Activated CD8-positive, alpha-beta memory T cell treated with anti-CD3 and anti-CD28 coated beads, Interleukin-2, amount 50 U/mL, for 24 hours (primary cell): ENCODE results near the gene TSPAN32.
"Not testable (repeated sequence)": the region's sequence is repeated elsewhere in the genome, so short reads cannot be mapped to it uniquely, and the experiment has no call there.

Source experiments
- DNase-seq: peaks from one replicate; pipeline ENCODE4 v3.0.0-alpha.2; 2020; ENCODE audit errors: extremely low read depth

The TSPAN32 gene

DNA sequence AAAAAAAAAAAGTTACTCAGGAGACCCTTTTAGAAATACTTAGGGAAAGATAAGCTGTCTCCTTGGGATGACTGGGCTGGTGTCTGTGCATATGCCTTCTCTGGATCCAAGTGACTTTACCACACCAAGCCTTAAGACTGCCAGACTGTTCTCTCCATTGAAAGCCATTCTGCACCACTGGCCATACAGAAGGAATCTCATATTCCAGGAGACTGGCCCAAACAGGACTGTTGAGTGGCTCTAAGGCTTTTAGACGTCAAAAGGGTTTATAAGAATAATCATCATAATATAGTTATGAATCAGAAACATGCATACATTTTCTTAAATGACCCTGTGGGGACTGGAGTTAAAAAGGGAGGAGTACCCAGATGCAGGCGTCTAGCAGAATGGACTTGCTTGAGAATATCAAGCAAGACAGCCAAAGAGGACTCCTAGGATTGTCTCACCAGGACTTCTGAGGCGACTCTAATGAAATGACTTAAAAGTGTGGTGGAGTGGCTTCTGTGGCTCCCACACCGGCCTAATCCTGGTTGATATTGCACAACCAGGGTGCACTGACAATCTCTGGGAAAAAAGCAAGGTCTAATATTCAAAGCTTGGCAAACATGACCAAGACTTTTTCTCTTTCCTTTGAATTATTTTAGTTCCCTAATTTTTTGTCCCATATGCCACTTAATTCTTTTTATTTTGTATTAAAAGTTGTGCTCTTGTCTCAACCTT, 31.8 kb downstream of the TSPAN32 start:
- DNase-seq = not testable (repeated sequence)

DNA sequence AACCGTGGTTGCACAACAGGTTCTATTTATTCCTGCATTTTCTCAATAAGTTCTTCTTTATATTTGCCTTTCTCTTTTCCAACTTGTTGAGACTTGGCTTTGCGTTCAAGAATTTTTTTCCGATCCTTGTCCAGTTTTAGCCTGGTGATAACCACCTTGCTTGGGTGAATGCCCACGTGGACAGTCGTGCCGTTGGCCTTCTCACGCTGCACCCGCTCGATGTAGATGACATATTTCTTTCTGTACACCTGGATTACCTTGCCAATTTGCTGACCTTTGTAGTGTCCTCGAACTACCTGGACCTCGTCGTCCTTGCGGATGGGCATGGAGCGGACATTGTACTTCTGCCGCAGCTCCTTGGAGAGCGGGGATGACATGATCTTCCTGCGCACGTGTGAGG, 33.5 kb downstream of the TSPAN32 start:
- DNase-seq = not testable (repeated sequence)

DNA sequence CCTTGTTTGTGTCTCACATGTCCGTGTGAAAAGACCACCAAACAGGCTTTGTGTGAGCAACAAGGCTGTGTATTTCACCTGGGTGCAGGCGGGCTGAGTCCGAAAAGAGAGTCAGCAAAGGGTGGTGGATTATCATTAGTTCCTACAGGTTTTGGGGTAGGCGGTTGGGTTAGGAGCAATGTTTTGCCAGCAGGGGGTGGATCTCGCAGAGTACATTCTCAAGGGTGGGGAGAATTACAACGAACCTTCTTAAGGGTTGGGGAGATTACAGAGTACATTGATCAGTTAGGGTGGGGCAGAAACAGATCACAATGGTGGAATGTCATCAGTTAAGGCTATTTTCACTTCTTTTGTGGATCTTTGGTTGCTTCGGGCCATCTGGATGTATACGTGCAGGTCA, 36.9 kb downstream of the TSPAN32 start:
- not testable (repeated sequence) for DNase-seq

DNA sequence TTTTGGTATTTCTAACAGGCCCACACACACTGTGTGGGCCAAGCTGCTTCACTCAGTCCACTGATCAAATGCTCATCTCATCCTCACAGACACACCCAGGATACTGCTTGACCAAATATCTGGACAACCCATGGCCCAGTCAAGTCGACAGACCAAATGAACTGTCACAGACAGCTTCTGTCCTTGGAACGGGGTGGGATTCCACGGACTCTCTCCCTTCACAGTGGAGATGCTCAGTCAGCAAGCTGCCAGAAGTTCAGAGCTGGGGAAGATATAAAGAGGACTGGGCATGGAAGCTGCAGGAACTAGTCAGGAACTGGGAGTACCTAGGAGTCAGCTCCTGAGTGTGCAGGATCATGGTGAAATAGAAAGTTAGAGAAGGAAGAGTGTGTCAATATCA, 40.7 kb downstream of the TSPAN32 start:
- DNase-seq = no peak

DNA sequence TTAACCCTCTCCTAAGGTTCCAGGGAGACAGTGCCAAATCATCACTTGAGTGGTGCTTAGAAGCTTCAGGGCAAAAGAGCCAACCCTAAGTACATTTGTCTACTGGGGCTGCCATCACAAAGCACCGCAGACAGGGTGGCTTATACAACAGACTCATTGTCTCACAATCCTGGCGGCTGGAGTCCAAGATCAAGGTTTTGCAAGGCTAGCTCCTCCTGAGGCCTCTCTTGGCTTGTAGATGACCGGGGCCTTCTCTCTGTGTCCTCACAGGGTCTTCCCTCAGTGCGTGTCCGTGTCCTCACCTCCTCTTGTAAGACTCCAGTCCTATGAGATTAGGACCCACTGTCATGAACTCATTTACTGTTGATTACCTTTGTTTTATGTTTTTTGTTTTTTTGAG, 41.2 kb downstream of the TSPAN32 start:
- no peak for DNase-seq

DNA sequence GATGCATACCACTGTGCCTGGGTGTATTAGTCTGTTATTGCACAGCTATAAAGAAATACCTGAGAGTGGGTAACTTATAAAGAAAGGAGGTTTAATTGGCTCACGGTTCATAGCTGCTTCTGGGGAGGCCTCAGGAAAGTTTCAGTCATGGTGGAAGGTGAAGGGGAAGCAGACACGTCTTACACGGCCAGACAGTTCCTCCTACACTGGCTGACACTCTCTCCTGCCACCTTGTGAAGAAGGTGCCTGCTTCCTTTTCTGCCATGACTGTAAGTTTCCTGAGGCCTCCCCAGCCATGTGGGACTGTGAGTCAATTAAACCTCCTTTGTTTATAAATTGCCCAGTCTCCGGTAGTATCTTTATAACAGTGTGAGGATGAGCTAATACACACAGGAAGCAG, 41.7 kb downstream of the TSPAN32 start:
- no peak for DNase-seq

DNA sequence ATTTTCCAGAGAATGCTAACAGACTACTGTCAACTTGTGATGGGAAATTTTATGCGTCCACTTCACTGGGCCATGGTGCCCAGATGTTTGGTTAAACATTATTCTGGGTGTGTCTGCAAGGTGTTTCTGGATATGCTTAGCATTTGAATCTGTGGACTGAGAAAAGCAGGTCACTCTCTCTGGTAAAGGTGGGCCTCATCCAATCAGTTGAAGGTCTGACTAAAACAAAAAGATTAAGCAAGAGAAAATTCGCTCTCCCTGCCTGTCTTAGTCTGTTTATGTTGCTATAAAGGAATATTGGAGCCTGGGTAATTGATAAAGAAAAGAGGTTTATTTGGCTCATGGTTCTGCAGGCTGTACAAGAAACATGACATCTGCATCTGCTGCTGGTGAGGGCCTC, 43.2 kb downstream of the TSPAN32 start:
- DNase-seq = no peak

DNA sequence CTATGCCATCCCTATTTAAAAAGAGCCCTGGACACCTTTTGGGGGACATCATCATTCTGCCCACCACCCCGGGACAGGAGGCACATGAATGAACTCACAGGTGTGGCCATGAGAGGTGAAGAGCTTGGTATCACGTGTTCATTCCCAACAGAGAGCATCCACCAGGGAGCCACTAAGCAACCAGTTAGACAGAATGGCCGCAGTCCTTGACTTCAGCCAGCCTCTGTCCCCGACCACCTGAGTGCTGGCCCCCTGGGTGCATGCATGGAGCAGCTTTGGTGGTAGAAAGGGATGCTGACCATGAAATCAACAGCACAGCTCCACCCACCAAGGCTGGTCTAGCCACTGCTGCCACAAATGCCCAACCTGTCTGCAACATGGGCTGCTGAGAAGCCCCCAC, 44.2 kb downstream of the TSPAN32 start:
- DNase-seq = no peak

DNA sequence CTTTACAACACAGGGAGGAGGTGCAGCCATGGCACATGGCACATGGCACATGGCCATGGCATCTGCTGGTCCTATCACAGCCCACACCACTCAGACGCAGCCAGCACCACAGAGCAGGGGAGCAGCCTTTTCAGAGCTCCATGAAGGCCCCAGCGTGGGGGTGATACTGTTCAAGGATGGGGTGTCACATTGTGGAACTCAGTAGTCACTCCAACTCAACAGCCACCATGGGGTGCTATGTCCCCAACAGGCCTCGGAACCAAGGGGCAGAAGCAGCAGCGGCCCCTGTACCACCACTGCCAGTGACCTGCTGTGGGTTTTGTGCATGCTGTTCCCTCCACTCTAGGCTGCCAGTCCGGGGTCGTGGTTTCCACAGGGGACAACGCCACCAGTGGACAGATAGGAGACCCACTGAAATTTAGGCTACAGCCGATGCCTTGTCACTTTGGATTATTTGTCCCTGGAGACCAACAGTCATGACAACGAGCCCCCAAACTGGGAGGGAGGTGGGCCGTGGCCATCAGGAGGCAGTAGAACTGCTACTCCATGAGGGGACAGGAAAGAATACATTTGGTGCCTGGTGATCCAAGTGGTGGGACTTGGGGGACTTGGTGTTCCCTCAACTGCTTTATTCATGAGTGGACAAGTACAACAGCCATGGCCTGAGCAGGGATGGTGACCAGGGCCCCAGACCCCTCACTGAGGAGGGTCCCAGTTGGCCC, 44.9 kb downstream of the TSPAN32 start:
- DNase-seq = no peak

DNA sequence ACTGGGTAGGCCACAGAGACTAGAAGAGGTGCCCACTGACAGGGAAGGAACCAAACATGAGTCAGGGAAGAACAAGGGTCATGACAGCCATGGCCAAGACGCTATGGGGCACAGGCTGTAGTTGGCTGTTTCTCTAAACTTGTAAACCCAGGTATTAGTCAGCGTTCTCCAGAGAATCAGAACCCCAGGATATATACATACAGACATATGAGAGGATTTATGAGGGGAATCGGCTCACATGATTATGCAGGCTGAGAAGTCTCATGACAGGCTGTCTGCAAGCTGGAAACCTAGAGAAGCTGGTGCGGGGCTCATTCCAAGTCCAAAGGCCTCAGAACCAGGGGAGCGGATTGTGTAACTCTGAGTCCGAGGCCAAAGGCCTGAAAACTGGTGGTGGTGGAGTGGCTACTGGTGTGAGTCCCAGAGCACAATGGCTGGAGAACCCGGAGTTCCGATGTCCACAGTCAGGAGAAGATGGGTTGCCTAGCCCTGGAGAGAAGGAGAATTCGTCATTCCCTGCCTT, 45.6 kb downstream of the TSPAN32 start:
- no peak for DNase-seq

DNA sequence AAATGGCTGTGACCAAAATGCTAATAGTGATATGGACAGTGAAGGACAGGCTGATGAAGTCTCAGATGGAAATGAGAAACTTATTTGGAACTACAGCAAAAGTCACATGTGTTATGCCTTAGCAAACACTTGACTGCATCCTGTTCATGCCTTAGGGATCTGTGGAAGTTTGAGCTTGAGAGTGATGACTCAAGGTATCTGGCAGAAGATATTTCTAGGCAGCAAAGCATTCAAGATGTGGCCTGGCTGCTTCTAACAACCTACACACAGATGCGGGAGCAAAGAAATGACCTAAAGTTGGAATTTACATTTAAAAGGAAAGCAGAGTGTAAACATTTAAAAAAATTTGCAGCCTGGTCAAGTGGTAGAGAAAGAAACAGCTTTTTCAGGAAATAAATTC, 47.2 kb downstream of the TSPAN32 start:
- DNase-seq = no peak

DNA sequence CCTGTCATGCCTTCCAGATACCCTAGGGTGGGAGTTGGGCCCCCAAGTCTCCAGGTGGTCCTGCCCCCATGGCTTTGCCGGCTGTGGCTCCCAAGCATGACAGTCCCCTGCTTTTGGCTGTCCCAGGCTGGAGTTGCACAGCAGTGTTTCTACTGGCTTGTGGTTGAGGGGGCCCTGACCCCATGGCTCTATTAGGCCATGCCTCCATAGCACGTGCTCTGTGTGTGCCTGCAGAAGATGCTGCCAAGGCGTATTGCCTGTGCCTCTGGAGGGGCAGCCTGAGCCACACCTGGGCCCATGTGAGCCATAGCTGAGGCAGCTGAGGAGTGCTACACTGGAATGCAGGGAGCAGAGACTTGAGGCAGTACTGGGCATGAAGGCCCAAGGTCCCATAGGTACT, 49.9 kb downstream of the TSPAN32 start:
- no peak for DNase-seq

DNA sequence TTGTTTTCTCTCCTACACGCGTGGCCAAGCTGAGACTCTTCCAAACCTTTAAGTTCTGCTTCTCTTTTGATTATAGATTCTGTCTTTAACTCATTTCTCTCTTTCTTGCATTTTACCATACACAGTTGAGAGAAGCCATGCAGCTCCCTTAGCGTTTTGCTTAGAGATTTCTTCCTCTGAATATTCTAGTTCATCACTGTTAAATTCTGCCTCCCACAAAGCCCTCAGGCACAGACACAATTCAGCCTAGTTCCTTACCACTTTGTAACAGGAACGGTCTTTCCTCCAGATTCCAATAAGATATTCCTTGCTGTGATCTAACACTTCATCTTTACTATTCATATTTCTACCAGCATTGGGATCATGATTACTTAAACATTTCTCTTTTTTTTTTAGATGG, 50.6 kb downstream of the TSPAN32 start:
- no peak for DNase-seq

DNA sequence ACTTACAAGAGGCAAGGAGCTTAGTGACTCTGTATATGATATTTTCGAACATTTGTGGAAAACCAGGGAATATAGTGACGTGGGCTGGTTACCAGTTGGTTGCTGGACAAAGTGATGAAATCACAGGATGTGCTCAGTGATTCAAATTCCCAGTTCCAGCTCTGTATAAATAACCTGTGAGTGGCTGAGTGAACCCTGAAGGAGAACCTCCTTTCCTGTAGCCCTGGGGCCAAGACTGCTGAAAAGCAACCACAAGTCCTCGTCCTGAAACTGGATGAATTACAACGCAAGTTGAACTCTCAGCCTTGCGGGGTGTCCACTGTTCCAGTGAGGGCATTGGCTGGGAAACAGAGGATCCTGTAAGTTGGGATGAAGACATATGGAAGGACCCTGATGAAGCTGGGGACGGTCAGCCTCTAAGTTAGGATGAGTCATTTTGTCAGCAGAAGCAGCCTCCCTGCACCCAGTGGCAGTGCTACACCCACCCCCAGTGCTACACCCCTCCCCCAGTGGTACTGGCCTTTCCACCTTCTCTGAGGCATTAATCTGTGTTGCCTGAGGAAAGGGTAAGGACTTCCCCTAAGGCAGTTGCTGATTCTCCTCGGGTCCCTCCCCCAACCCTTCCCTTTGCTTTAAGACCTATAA, 53.3 kb downstream of the TSPAN32 start:
- DNase-seq = no peak

DNA sequence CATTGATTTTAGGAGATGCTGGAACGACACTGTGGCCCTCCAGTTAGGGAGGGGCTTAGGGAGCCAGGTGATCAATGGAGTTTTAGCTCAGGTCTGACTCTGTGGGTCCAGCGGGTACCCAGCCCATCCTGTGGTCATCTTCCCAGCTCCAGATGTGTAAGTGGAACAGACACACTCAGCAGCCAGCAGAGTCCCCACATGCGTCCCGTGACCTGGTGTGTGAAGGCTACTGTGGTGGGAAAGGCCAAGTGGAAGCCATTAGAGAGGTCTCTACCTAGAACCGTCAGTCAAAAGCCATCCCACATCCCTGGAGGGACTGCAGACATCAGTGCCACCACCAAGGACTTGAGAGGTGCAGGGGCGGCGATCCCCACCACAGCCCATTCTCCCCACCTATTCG, 55.4 kb downstream of the TSPAN32 start:
- no peak for DNase-seq

DNA sequence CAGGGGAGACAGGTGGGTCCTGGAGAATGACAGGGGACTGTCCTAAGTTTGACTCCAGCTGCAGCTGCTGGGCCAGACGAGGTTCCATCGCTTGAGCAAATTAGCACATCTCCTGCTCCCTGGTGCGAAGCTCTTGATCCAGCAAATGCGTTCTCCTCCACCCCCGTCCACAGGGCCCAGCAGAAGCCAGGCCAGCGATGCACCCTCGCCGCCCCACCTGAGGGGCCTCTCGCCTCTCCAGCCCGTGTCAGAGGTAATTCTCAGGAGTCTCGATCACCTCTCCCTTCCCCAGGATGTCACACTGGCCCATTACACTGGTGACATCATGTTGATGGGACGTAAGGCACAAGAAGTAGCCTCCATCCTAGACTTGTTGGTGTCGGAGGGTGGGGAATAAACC, 55.8 kb downstream of the TSPAN32 start:
- DNase-seq = not testable (repeated sequence)

DNA sequence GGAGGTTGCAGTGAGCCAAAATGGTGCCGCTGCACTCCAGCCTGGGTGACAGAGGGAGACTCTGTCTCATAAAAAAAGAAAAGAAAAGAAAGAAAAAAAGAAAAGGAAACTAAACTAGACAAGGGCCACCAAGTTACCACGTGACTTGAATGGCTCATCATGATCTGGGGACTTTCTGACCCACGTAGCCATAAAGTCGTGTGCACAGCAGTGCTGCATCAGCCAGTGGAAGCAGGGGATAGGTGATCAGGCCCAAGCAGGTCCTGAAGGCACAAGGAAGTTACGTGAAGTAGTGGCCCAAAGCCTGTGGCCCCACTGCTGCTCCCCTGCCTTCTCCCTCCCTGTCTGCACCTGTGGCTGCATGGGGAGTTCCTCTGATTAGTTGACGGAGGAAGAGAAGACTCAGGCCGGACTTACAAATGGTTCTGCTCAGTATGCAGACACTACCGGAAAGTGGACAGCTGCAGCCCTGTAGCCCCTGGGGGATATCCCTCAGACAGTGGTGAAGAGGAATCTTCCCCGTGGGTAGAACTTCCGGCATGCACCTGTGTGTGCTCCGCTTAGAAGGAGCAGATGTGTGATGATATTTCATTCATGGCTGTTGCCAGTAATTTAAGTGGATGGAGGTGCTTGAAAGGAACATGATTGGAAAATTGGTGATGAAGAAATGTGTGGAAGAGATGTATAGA, 57.1 kb downstream of the TSPAN32 start:
- DNase-seq = no peak

DNA sequence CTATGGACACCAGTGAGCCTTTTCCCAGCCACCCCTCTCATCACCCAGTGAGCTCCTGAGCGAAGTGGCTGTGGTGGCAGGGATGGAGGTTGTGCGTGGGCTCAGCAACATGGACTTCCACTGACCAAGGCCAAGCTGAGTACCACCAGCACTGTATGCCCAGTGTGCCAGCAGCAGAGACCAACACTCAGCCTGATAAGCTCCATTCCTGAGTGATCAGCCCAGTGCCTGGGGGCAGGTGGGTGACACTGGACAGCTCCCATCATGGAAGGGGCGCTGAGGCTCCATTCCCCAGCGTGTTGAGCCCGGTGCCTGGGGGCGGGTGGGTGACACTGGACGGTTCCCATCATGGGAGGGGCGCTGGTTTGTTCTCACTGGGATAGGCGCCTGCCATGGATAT, 57.7 kb downstream of the TSPAN32 start:
- DNase-seq = no peak

DNA sequence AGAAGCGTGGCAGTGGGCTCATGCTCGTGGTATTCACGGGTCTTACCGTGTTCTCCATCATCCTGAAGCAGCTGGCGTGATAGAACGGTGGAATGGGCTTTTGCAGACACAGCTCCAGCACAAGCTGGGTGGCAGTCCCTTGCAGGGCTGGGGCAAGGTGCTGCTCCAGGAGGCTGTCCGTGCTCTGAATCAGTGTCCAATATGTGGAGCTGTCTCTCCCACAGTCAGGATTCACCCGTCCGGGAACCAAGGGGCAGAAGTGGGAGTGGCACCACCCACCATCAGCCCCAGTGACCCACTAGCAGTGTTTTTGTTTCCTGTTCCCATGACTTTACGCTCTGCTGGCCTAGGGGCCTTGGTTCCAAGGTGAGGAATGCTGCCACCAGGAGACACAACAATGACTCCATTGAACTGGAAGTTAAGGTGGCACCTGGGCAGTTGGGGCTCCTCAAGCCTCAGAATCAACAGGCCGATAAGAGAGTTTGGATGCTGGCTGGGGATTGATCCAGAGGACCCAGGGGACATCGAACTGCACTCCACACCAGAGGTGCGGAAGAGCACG, 58.3 kb downstream of the TSPAN32 start:
- DNase-seq = no peak

DNA sequence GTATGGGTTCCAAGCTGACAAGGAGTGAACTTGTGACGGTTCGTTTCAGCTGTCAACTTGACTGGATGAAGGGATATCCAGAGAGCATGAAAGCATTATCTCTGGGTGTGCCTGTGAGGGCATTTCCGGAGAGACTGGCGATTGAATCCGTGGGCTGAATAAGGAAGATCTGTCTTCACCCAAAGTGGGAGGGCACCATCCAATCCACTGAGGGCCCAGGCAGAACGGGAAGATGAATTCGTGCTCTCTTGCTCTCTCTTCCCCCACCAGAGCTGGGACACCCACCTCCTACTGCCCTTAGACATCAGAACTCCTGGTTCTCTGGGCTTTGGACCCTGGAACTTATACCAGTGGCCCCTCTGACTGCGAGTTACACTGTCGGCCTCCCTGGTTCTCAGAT, 59.8 kb downstream of the TSPAN32 start:
- no peak for DNase-seq

DNA sequence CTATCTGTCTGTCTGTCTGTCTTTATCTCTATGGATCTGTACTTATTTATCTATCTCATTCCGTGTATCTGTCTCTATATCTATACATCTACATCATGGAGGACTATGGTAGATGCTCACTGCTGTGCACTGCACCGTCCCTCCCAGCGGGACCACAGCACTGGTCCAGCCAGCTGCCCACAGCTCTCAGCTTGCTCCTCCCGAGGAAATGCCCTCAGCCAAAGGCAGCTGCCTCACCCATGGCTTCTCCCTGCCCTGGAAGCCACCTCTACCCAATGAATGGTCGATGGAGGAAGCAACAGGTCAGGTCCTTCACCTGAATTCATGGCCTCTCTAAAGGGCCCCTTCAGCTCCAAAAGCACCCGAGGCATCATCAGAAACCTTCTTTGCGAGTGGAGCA, 60.6 kb downstream of the TSPAN32 start:
- no peak for DNase-seq

DNA sequence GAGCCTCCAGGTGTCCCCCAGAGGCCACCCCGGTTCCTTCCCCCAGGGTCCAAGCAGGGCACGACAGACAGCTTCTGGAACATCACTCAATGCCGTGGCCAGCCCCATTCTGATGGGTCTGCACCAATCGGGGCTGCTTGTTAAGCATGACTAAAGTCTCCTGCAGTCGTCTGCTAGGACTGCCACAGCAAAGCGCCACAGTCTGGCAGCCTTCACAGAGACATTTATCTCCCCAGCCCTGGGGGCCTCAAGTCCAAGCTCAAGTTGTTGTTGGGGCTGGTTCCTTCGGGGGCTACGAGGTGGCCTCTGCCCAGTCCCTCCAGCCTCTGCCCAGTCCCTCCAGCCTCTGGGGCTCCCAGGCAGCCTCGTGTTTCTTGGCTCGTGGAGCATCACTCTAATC, 61.3 kb downstream of the TSPAN32 start:
- no peak for DNase-seq
